ENCODE data around the gene CADM1.

DNA sequence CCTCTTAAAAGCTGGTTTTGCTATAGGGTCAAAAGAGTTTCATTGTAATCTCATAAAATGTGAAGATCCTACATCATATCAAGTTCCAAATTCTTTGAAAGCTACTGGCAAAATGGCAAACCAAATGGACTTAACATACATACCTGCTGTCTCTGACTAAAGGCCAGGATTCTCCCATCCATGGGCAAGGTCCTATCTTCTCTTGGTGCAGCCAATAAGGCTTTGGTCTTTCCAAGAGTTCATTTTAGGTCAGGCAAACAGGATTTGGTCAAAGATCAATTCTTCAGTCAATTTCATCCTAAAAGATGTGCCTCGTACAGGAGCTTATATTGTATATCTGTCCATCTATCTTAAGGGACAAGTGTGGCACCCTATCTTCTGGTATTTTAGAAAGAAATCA lies 49.7 kb downstream of the CADM1 start:
- TF ChIP-seq MAX (IDR thresholded peaks at IDR 0.05; ENCODE audit: insufficient read depth, insufficient read length) (no peak), POLR2A (IDR thresholded peaks at IDR 0.05; ENCODE audit: low read depth, low read length) (no peak), JUN (IDR thresholded peaks at IDR 0.05; ENCODE audit: borderline replicate concordance, insufficient read depth, insufficient read length, low read depth) (no peak), FOS (IDR thresholded peaks at IDR 0.05; ENCODE audit: borderline replicate concordance, insufficient read depth, low read length) (no peak)
- TF ChIP-seq, protein P1, sequence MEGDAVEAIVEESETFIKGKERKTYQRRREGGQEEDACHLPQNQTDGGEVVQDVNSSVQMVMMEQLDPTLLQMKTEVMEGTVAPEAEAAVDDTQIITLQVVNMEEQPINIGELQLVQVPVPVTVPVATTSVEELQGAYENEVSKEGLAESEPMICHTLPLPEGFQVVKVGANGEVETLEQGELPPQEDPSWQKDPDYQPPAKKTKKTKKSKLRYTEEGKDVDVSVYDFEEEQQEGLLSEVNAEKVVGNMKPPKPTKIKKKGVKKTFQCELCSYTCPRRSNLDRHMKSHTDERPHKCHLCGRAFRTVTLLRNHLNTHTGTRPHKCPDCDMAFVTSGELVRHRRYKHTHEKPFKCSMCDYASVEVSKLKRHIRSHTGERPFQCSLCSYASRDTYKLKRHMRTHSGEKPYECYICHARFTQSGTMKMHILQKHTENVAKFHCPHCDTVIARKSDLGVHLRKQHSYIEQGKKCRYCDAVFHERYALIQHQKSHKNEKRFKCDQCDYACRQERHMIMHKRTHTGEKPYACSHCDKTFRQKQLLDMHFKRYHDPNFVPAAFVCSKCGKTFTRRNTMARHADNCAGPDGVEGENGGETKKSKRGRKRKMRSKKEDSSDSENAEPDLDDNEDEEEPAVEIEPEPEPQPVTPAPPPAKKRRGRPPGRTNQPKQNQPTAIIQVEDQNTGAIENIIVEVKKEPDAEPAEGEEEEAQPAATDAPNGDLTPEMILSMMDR (IDR thresholded peaks at IDR 0.05; ENCODE audit: extremely low read depth in 1 of 2, insufficient read depth in 1 of 2, low read depth in 1 of 2, low read length in 2 of 2), result no peak
